GM12865 (cell line): ENCODE results near the gene KCNJ9.

Source experiments
- DNase-seq: peaks from one replicate; pipeline ENCODE4 v3.0.0; 2010; ENCODE audit warnings: low read depth
- H3K4me3 ChIP-seq: 2 replicates; pipeline ENCODE4 v1.5.1; 2011; ENCODE audit warnings: mild to moderate bottlenecking, low read depth, low read length, control low read depth
- TF ChIP-seq, protein P1 (sequence below): IDR thresholded peaks from 2 replicates; pipeline ENCODE4 v1.5.1; 2011; ENCODE audit warnings: low read length, control low read depth, low read depth, inconsistent platforms; ENCODE audit not compliant: insufficient read depth; ENCODE audit errors: missing control alignments

KCNJ9 gene

DNA sequence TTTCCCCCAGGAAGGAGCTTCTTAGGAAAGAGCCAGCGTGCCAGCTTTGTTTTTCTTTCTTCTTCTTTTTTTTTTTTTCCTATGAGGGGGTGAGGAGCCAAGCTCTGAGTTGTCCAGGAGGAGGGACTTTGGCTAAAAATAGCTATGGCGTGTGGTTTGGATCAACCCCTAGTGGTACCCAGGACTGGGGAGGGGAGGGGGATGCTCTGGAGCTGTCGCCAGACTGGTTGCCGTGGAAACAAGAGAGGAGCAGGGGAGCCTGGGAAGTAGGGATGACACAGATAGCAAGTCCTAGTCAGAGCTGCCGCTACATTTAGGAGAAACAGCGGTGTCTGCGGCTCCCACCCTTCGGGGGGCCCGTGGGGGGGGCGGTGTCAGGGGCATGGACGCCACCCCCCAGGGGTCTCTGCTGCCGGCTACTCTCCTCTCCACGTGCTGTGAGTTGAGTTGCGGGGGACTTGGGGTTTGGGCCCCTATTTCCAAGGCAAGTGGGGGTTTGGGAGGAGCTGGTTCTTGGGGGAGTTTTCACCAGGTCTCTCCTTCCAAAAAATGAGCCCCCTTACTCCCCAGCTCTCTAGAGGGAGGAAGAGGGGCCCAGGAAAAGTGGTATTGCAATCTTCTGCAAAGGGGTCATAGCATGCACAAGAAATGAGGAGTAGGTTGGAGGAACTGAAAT is at the start of gene KCNJ9:
KCNJ9 (plus strand) TSS at position 278 of the 676 bp plus-strand sequence. CDS start 2,493 bp downstream, outside the sequence.
- TF ChIP-seq, protein P1, sequence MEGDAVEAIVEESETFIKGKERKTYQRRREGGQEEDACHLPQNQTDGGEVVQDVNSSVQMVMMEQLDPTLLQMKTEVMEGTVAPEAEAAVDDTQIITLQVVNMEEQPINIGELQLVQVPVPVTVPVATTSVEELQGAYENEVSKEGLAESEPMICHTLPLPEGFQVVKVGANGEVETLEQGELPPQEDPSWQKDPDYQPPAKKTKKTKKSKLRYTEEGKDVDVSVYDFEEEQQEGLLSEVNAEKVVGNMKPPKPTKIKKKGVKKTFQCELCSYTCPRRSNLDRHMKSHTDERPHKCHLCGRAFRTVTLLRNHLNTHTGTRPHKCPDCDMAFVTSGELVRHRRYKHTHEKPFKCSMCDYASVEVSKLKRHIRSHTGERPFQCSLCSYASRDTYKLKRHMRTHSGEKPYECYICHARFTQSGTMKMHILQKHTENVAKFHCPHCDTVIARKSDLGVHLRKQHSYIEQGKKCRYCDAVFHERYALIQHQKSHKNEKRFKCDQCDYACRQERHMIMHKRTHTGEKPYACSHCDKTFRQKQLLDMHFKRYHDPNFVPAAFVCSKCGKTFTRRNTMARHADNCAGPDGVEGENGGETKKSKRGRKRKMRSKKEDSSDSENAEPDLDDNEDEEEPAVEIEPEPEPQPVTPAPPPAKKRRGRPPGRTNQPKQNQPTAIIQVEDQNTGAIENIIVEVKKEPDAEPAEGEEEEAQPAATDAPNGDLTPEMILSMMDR: no peak
- no peak within 1 kb of the TSS for H3K4me3 ChIP-seq
- DNase-seq: no peak

DNA sequence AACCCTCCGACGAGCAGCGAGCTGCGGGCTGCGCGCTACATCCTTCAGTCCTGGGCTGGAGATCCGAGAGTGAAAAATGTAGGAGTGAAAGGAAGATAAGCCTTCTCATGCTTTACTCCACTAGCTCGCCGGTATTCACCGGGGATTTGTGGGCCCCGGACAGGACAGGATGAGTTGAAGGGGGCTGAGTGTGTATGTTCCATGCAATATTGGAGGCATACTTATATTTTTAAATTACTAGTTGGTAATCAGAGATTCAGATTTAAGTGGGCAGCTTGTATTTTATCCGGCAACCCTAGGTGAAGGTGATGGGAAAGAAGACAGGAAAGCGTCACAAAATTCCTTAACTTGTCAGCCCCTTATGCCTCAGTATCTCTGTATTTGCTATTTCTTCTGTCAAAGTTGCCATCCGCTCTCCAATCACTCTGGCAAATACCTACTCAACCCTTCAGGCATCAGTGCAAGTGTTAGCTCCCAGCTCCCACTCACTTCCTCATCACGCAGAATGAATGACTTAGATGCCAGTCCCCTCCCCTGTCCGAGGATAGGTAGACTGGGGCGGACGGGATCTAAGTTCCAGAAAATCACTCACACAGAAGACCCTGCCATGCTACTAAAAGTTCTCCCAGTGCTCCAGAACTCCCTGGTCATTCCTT is 49.0 kb upstream of the KCNJ9 start:
- TF ChIP-seq, protein P1: no peak
- DNase-seq: peak; percentile 27
- H3K4me3 ChIP-seq: peak overlapping the region; percentile 70

DNA sequence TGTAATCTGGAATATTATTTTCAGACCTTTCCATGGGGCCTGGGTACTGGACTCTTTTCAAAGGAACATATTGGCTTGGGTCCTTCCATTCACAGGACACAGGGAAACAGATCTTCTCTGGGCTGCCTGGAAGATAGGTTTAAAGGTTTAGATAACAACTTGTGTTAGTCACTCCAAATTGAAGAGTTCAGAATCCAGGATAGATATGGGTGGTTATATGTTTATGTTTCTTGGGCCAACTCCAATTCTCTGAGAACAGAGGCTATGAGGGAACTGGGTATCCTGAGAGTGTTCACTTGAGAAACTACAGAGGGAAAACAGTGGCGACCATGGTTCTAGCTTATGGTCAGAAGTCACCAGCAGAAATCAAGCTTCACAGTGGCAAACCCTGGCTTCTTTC is 40.9 kb upstream of the KCNJ9 start:
- TF ChIP-seq, protein P1: no peak
- DNase-seq: no peak
- no peak overlapping the region for H3K4me3 ChIP-seq

- H3K4me3 ChIP-seq: no peak overlapping the region
- TF ChIP-seq, protein P1: no peak
- no peak for DNase-seq
Observed at GRCh38 chr1:160043543-160043942, 37.8 kb upstream of the KCNJ9 start.

DNA sequence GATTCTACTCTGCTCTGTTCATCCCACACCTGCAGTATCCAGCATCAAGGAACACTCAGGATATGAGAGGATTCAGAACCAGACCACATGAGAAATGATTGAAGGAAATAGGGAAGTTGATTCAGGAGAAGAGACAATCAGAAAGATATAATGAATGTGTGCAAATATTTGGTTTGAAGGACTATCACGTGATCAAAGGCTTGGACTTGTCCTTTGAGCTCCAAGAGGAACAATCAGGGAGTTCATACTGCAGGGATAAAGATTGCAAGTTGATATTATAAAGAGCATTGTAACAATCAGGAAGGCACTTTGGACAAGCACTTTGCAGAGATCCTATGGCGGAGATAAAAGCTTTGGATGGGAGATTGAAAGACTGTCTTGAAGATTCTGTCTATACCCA is 35.7 kb upstream of the KCNJ9 start:
- no peak overlapping the region for H3K4me3 ChIP-seq
- TF ChIP-seq, protein P1: no peak
- no peak for DNase-seq

- TF ChIP-seq, protein P1: peak; percentile 57
- peak; percentile 45 for DNase-seq
- no peak overlapping the region for H3K4me3 ChIP-seq
Observed at GRCh38 chr1:160046494-160047110, 34.7 kb upstream of the KCNJ9 start.
